ENCODE data around the gene DNM3.
A peak's percentile ranks its signal among the peaks of the same experiment; 100 is the strongest.
"Not testable (repeated sequence)": the region's sequence is repeated elsewhere in the genome, so short reads cannot be mapped to it uniquely, and the experiment has no call there.

DNM3 gene

DNA sequence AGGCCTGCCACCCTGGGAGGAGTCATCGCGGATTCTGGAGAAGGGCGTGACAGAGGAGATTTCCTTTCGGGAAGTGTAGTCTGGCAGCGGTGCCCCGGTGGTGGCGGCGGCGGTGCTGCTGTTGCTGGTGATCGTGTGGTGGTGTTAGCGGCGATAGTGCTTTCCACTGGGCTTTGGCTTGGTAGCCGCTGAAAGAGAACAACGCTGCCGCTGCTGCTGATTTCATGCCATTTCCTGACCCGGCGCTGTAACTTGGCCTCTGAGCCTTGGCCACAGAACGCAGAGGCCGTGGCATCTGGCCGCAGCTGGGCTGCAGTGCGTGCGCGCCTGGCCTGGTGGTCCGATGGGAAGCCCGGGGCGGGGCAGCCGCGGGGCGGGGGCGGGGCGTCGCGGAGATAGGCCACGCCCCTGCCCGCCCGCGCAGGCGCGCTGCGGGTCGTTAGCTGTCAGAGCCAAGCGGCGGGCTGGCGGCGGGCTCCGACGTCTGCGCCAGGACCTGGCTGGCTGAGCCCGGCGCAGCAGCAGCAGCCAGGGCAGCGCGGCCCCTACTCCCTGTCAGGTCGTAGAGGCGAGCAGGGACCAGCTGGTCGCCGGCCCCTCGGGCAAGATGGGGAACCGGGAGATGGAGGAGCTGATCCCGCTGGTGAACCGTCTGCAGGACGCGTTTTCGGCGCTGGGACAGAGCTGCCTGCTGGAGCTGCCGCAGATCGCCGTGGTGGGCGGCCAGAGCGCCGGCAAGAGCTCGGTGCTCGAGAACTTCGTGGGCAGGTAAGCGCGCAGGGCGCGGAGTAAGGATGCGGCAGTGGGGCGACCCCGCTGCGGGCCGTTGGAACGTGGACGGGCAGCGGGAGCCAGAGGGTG, at the start of gene DNM3:
Gene DNM3 (plus strand): TSS at position 449 of the 861 bp plus-strand sequence. CDS start 159 bp downstream, at position 608.
- DNase-seq (ENCODE audit: low spot score): peak; percentile 79

- DNase-seq (ENCODE audit: low spot score): peak; percentile 15
Measured at GRCh38 chr1:171792656-171793369, 48.5 kb upstream of the DNM3 start.

- no peak for DNase-seq (ENCODE audit: low spot score)
Measured at GRCh38 chr1:171793636-171794035, 47.7 kb upstream of the DNM3 start.

DNA sequence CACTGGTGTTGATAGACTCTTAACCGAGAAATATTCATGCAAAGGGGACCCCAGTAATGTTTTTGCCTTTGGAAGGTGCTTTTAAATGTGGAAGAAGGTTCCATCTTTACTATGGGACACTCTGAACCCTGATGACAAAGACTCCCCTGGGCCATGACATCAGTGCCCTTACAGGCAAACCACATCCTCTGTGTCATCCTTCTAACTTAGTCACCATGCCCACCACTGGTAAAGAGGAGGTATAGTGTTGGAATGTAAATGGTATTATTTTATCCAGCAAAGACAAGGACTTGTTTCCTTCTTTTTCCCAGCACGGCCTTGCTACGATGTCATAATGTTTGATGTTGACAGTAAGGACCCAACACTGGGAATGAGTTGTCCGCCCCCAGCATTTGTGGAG, 47.2 kb upstream of the DNM3 start:
- no peak for DNase-seq (ENCODE audit: low spot score)

DNA sequence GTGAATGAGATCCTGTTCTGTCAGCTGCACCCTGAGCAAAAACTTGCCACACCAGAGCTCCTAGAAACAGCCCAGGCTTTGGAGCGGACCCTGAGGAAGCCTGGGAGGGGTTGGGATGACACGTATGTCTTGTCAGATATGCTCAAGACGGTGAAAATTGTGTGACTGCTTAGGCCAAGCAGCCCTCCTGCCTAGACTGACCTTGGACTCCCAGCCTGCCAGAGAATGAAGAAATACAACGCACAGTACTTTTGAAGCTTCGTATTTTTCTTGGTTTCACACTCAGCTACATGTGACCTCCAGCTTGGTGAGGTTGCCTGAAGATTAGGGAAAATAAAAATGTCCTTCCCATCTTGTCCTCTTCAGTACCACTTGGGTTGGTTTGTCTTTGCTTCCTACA, 44.7 kb upstream of the DNM3 start:
- no peak for DNase-seq (ENCODE audit: low spot score)

DNA sequence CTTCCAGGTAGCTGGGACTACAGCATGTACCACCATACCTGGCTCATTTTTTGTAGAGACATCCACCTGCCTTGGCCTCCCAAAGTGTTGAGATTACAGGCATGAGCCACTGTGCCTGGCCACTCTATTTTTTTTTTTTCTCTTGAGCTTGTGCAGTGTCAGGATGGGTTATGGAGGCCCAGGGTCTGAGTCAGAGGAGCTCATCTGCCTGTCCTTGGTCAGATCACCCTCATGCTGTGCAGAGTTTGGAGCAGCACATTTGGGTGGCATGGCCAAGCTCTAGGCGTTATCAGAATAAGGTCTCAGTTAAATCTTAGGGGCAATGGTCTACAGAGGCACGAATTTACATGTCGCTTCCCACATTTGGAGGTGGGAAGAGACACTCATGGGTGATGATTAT, 43.0 kb upstream of the DNM3 start:
- DNase-seq (ENCODE audit: low spot score): no peak

- DNase-seq (ENCODE audit: low spot score): no peak
Measured at GRCh38 chr1:171798765-171799164, 42.5 kb upstream of the DNM3 start.

DNA sequence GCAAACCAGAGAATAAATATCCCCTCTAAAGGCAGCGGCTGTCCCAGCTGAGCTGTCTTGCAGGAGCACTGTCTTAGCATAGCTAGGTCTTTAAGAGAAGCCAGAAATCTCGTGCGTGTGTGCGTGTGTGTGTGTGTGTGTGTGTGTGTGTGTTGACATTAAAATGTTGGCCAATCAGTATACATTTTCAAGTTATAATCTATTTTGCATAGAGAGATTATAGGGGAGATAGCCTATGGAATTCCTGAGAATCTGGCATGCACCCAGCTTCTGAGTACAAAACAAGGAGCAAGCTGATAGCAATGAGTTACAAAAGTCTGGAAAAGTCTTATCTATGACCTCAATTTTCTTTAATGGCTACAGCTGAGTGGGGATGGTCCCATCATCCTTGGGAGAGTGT, 42.1 kb upstream of the DNM3 start:
- DNase-seq (ENCODE audit: low spot score): no peak

GRCh38 chr1:171799698-171800097, 41.6 kb upstream of the DNM3 start:
- not testable (repeated sequence) for DNase-seq (ENCODE audit: low spot score)

GRCh38 chr1:171800342-171800741, 41.0 kb upstream of the DNM3 start:
- no peak for DNase-seq (ENCODE audit: low spot score)

- no peak for DNase-seq (ENCODE audit: low spot score)
Measured at GRCh38 chr1:171800851-171801250, 40.4 kb upstream of the DNM3 start.

GRCh38 chr1:171801487-171801891, 39.8 kb upstream of the DNM3 start:
- peak; percentile 63 for DNase-seq (ENCODE audit: low spot score)

DNA sequence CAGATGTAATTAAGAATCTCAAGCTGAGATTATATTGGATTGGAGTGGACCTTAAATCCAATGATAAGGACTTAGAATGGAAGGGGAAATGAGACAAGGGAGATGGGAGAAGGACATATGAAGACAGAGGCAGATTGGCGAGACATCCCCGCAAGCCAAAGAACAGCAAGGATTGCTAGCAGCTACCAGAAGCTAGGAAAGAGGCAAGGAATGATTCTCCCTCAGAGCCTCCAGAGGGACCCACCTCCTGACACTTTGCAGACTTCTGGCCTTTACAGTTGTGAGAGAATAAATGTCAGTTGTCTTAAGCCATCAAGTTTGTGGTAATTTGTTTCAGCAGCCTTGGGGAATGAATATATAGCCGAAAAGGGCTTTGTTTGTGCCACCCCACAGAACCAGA, 39.1 kb upstream of the DNM3 start:
- no peak for DNase-seq (ENCODE audit: low spot score)

GRCh38 chr1:171803045-171803444, 38.3 kb upstream of the DNM3 start:
- DNase-seq (ENCODE audit: low spot score): no peak

DNA sequence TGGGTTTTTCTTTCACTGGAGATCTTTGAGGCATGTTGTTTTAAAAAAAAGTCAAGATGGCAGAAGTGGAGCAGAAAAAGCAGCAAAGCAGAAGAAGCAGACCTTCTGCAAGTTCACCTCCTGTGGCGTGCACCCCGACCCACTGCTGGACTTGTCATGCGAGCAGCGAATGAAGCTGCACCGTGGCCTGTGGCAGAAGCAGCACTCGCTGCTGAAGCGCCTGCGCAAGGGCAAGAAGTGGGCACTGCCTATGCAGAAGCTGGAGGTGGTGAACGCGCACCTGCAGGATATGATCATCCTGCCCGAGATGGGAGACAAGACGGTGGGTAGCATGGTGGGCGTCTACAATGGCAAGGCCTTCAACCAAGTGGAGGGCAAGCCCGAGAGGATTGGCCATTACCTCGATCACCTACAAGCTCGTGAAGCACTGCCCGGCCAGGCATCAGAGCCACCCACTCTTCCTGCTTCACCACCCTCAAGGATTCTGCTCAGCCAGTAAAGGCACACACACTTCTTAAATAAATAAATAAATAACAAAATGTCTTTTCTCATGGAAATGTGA, 37.8 kb upstream of the DNM3 start:
- DNase-seq (ENCODE audit: low spot score): no peak

GRCh38 chr1:171805395-171806115, 35.7 kb upstream of the DNM3 start:
- DNase-seq (ENCODE audit: low spot score): no peak

GRCh38 chr1:171807556-171807955, 33.7 kb upstream of the DNM3 start:
- DNase-seq (ENCODE audit: low spot score): no peak

DNA sequence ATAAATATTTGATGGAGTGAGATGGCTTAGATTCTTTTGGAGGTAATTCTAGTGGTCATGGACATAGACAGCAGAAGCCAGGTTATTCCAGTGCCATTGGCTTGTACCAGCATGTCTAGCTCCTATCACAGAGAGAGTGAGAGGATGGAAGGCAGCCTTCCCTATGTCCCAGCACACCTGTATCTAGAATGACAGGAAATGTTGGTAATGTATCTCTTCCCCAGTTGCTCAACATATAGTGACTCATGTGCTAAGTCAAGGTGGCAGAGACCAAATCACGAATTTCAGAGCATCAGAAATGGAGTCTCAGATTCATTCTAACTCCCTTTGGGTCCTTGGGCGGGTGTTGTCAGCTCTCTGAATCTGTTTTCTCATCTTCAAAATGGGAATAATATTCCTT, 31.5 kb upstream of the DNM3 start:
- no peak for DNase-seq (ENCODE audit: low spot score)

DNA sequence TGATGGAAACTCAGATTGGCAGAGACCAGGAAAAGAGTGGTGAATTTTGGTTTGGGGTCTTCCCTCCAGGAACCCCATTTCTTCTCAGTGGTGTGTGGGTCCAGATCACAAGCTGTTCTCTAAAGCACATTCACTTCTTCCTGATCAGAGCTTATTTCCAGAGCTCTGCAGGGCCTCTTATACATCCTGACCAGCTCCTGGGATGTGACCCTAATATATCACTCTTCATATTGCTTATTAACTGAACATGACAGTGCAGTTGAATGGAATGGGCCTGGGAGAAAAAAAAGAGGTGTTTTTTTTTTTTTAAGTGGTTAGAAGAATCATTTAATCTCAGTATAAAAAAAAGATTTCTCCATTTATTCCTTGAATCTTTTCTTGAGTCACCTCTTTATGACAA, 29.6 kb upstream of the DNM3 start:
- DNase-seq (ENCODE audit: low spot score): no peak

DNA sequence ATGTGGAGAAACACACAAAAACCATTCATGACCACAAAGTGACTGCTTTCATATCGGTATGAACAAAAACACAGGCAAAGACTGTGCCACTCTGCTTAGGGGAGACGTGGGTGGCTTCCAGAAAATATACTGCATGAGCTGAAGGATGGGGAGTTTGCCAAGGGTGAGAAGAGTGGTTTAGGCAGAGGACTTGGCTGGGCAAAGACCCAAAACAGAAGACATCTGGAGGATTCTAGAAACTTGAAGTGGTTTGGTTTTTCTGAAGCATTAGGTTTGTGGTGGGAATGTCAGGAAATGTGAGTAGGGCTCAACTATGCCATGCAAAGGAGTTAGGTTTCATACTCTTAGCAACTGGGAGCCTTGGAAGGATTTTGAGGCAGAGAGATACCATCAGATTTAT, 26.6 kb upstream of the DNM3 start:
- DNase-seq (ENCODE audit: low spot score): no peak

GRCh38 chr1:171816300-171816901, 24.9 kb upstream of the DNM3 start:
- no peak for DNase-seq (ENCODE audit: low spot score)
